A549 treated with CpdA at 1 μM for 4 hours (cell line): Measurements from ENCODE around the gene SPRED2. TPM values are rescaled to one million over a fixed set of nuclear protein-coding genes. Genes with fewer than 3 reads are reported as not detected.

Experiments used
- total RNA-seq: library from RNA; stranded (reverse); fragments of 200-300 nt; extraction: Qiagen RNA extraction; gene quantifications from 5 replicates; pipeline ENCODE4 v1.2.3, GENCODE V29; 2022; ENCODE audit warnings: low read depth

Gene SPRED2, protein sequence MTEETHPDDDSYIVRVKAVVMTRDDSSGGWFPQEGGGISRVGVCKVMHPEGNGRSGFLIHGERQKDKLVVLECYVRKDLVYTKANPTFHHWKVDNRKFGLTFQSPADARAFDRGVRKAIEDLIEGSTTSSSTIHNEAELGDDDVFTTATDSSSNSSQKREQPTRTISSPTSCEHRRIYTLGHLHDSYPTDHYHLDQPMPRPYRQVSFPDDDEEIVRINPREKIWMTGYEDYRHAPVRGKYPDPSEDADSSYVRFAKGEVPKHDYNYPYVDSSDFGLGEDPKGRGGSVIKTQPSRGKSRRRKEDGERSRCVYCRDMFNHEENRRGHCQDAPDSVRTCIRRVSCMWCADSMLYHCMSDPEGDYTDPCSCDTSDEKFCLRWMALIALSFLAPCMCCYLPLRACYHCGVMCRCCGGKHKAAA
- total RNA-seq: 29.6 to 33.3 TPM (median 32.3 TPM) in 5 replicates

DNA sequence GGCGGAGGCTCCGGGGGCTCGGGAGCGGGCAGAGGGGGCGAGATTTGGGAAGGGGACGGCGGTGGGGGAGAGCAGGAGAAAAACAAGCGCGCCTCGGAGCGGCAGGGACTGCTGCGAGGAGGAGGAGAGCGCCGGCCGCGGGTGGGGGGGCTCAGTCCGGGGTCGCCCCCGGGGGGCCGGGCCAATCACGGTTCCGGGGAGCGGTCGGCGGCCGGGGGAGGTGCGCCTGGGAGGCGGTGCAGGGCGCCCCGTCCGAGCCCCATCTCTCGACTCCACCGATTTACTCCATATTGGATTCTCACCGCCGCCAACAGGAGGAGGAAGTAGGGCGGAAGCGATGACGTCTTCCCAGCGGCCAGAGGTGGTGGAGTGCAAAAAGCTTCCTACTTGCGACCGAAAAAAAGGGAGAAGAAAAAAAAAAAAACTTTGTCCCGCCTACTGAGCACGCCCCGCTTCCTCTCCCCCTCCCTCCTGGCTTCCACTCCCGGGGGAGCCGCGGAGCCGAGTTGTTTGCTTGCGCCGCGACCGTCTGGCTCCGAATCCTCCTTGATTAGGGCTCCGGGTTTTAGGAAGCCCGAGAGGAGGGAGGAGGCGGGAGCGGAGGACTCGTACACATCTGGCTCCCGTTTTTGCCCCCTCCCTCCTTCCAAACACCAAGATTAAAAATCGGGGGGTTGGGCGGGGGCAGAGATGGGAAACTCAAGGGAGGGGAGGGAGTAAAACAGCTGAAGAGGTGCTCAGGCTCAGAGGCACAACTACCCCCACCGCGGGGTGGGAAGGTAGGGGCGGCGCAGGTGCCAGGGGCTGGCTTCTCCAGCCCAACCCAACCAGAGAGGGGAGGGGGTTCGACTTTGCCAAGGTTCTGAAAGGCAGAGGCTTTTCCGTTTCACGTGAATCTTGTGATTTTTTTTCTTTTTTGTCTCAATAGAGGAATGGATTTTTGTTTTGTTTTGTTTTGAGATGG lies at the start of gene SPRED2:
TSS of gene SPRED2 (minus strand) at position 373 of the 964 bp plus-strand sequence. CDS start 612 bp downstream, outside the sequence.

Other genes with a start within 250 kb of the SPRED2 start
- gene ACTR2, start 204.8 kb downstream of the SPRED2 start, total RNA-seq: 139 to 184 TPM (median 159 TPM) in 5 replicates